Endothelial cell of umbilical vein (primary cell): ENCODE results near the gene EN2. TPM values are rescaled to one million over a fixed set of nuclear protein-coding genes. Genes with fewer than 3 reads are reported as not detected.

Source experiments
- BruUV-seq: library from RNA; stranded (reverse); fragments of 400-500 nt; replicated peaks from 2 replicates; lab custom pipeline; 2021; lab: Mats Ljungman, UMichigan
- CTCF ChIA-PET: fragments of 300-600, 350-600 bp; sonication (Branson Sonifier 250); formaldehyde crosslinking; loops from one replicate; lab custom pipeline; 2021; ENCODE audit warnings: antibody characterized with exemption, inconsistent platforms; lab: Charles Lee
- POLR2A ChIA-PET: fragments of 300-600, 350-600 bp; sonication (Branson Sonifier 250); formaldehyde crosslinking; loops from one replicate; lab custom pipeline; 2021; ENCODE audit warnings: antibody characterized with exemption, inconsistent platforms; lab: Charles Lee
- DNase-seq: peaks from one replicate; pipeline ENCODE4 v3.0.0-alpha.2; 2011; ENCODE audit warnings: low read depth, low spot score
- FAIRE-seq: peaks from 2 replicates; lab custom pipeline; 2011; peaks lifted over from hg19 to GRCh38; lab: Jason Lieb, UNC
- H2AFZ ChIP-seq: 2 replicates; pipeline ENCODE4 v1.6.0; 2012; ENCODE audit warnings: low read depth, low read length, control low read depth, inconsistent platforms
- H3K27ac ChIP-seq: 2 replicates; pipeline ENCODE4 v1.5.1; 2011; ENCODE audit warnings: low read depth, mild to moderate bottlenecking, control low read depth, low read length, moderate library complexity; ENCODE audit not compliant: insufficient read depth
- H3K27me3 ChIP-seq, 2 experiments: 2 replicates each; pipeline versions ENCODE4 v1.6.0 to v1.6.1; 2011; ENCODE audit warnings: low read length in 2 of 2, mixed read lengths in 1 of 2; ENCODE audit not compliant: control insufficient read depth in 2 of 2, insufficient read depth in 2 of 2
- H3K36me3 ChIP-seq, 2 experiments: 2 replicates in 1 of 2; 3 replicates in 1 of 2; pipeline ENCODE4 v1.5.1; 2011; ENCODE audit warnings: low read length in 2 of 2, mild to moderate bottlenecking in 1 of 2, moderate library complexity in 1 of 2; ENCODE audit not compliant: control insufficient read depth in 2 of 2, insufficient read depth in 2 of 2; ENCODE audit errors: extremely low read depth in 1 of 2
- H3K4me1 ChIP-seq: 3 replicates; pipeline ENCODE4 v1.5.1; 2011; ENCODE audit warnings: mild to moderate bottlenecking, low read length; ENCODE audit not compliant: control insufficient read depth, insufficient read depth; ENCODE audit errors: extremely low read depth
- H3K4me2 ChIP-seq: 2 replicates; pipeline ENCODE4 v1.6.1; 2011; ENCODE audit warnings: low read length, control low read depth, mixed read lengths; ENCODE audit not compliant: insufficient read depth
- H3K4me3 ChIP-seq, 3 experiments: fragments of 200-600 bp in 1 of 3; sonication (generic), shearing (Covaris generic) in 1 of 3; replicated peaks in 1 of 3; 2 replicates each; pipeline ENCODE4 v1.5.1; 2011 to 2016; ENCODE audit warnings: control low read depth in 3 of 3, low read length in 3 of 3, mild to moderate bottlenecking in 2 of 3, inconsistent platforms in 1 of 3, low read depth in 1 of 3, moderate library complexity in 1 of 3; ENCODE audit not compliant: insufficient read depth in 1 of 3
- H3K79me2 ChIP-seq: 2 replicates; pipeline ENCODE4 v1.6.0; 2012; ENCODE audit warnings: low read length, inconsistent platforms; ENCODE audit not compliant: control insufficient read depth, insufficient read depth
- H3K9ac ChIP-seq: replicated peaks from 2 replicates; pipeline ENCODE3; 2011; ENCODE audit warnings: low read length, control low read depth; ENCODE audit not compliant: insufficient read depth; ENCODE audit errors: extremely low read depth
- H3K9me1 ChIP-seq: replicated peaks from 3 replicates; pipeline ENCODE4 v1.6.0; 2011; ENCODE audit warnings: mild to moderate bottlenecking, low read length; ENCODE audit not compliant: control insufficient read depth, insufficient read depth; ENCODE audit errors: extremely low read depth
- H3K9me3 ChIP-seq: replicated peaks from 2 replicates; pipeline ENCODE4 v1.5.1; 2012; ENCODE audit warnings: low read length, inconsistent platforms; ENCODE audit not compliant: control insufficient read depth, insufficient read depth
- H4K20me1 ChIP-seq: replicated peaks from 2 replicates; pipeline ENCODE3; 2011; ENCODE audit warnings: mild to moderate bottlenecking, low read length; ENCODE audit not compliant: control insufficient read depth, insufficient read depth; ENCODE audit errors: extremely low read depth
- CTCF ChIP-seq, 2 donors: IDR thresholded peaks; 1 replicate in 1 of 2; 2 replicates in 1 of 2; pipeline ENCODE4 v1.5.1; 2011; ENCODE audit warnings: low read length in 2 of 2, mild to moderate bottlenecking in 2 of 2, moderate library complexity in 2 of 2, control low read depth in 1 of 2, inconsistent platforms in 1 of 2, low read depth in 1 of 2; ENCODE audit not compliant: insufficient read depth in 1 of 2; ENCODE audit errors: extremely low read depth in 1 of 2
- GATA2 ChIP-seq: IDR thresholded peaks from 2 replicates; pipeline ENCODE4 v1.7.0; 2011; ENCODE audit warnings: low read depth, mild to moderate bottlenecking, moderate library complexity, mixed read lengths, low read length; ENCODE audit not compliant: insufficient read length, insufficient read depth
- JUN ChIP-seq: IDR thresholded peaks from 2 replicates; pipeline ENCODE4 v1.6.1; 2011; ENCODE audit warnings: borderline replicate concordance, low read depth; ENCODE audit not compliant: insufficient read length, insufficient read depth
- MYC ChIP-seq: IDR thresholded peaks from one replicate; pipeline ENCODE4 v1.6.1; 2011; ENCODE audit warnings: mild to moderate bottlenecking, low read depth, low read length
- dilution Hi-C: fragments of 300-500 bp; cut with MboI; formaldehyde crosslinking; loops from one replicate; pipeline ENCODE4 v1.15.0; 2019; ENCODE audit warnings: low sequenced_read_pairs; ENCODE audit not compliant: extremely low pct_ligation_motif_present
- intact Hi-C: fragments of 100-400 bp; cut with micrococcal nuclease; formaldehyde crosslinking; loops from one replicate; pipeline ENCODE4 v1.10.0; 2022
- polyA plus RNA-seq, 4 experiments: library from polyadenylated mRNA; depleted of rRNA in 3 of 4; stranded (reverse) in 3 of 4; unstranded in 1 of 4; fragments of >200 nt; gene quantifications; 2 replicates each; pipeline versions ENCODE4 v1.2.1 to v1.2.3, GENCODE V29; 2011 to 2012; ENCODE audit warnings: missing spikeins in 1 of 4
- total RNA-seq: library from RNA; stranded (reverse); gene quantifications from 2 replicates; pipeline ENCODE4 v1.2.3, GENCODE V29; 2021

The EN2 gene
- total and polyA plus RNA-seq, 2 donors (not counting 3 experiments of a cell fraction or from before 2014, with no cell fraction given) = not detected

- Histone ChIP-seq H3K27ac (no peak overlapping the region), H3K79me2 (no peaks in the 10 kb centered on the region), H3K4me2 (no peak overlapping the region), H3K27me3 (peaks cover 6 to 12% of the 10 kb centered on the region in 2 experiments), H3K4me1 (no peaks in the 10 kb centered on the region), H3K36me3 (no peaks in the 10 kb centered on the region), H4K20me1 (no peaks in the 10 kb centered on the region), H3K9me1 (no peaks in the 10 kb centered on the region), H3K4me3 (no peak overlapping the region), H3K9ac (no peak overlapping the region), H2AFZ (no peak overlapping the region), H3K9me3 (no peaks in the 10 kb centered on the region)
- FAIRE-seq (no peak), DNase-seq (no peak)
- dilution Hi-C loops (no loop called here), intact Hi-C loops (no loop called here)
- ChIA-PET POLR2A (no interaction called here), CTCF (interaction anchor here (1.3 to 1.5 kb wide), 2 partner anchors 17 to 110 kb away, joined by 3 read pairs; no protein-coding TSS in a partner anchor)
- TF ChIP-seq JUN (no peak), MYC (no peak), GATA2 (no peak), CTCF (IDR thresholded peaks at IDR 0.05; ENCODE audit: extremely low read depth in 1 of 2, insufficient read depth in 1 of 2, low read depth in 1 of 2, low read length in 2 of 2) (no peak)
- no TSS peak for BruUV-seq
Measured at GRCh38 chr7:155488483-155489127, 30.7 kb downstream of the EN2 start.
